Caco-2 (cell line): ENCODE measurements around the gene CTXND1. TPM values are rescaled to one million over a fixed set of nuclear protein-coding genes. Genes with fewer than 3 reads are reported as not detected.
A peak's percentile ranks its signal among the peaks of the same experiment; 100 is the strongest.

ENCODE experiments used
- BruUV-seq: library from RNA; stranded (reverse); fragments of 400-500 nt; replicated peaks from 2 replicates; lab custom pipeline; 2021; lab: Mats Ljungman, UMichigan
- CTCF ChIA-PET: fragments of 300-600 bp; sonication (Branson Sonifier 250); formaldehyde crosslinking; loops from one replicate; lab custom pipeline; 2022; ENCODE audit warnings: antibody characterized with exemption; lab: Charles Lee
- POLR2A ChIA-PET: fragments of 300-600 bp; sonication (Branson Sonifier 250); formaldehyde crosslinking; loops from one replicate; lab custom pipeline; 2022; ENCODE audit warnings: antibody characterized with exemption; lab: Charles Lee
- DNase-seq, 2 experiments: peaks; one replicate each; pipeline versions ENCODE4 v3.0.0 to v3.0.0-alpha.2; 2020 to 2022
- H3K27me3 ChIP-seq: replicated peaks from 2 replicates; pipeline ENCODE4 v1.6.0; 2011; ENCODE audit warnings: low read length; ENCODE audit not compliant: control insufficient read depth, insufficient read depth
- H3K36me3 ChIP-seq: 2 replicates; pipeline ENCODE4 v1.5.1; 2011; ENCODE audit warnings: low read length; ENCODE audit not compliant: control insufficient read depth, insufficient read depth
- H3K4me1 ChIP-seq: fragments of 250-450 bp; sonication (Bioruptor Pico); 2 replicates; pipeline ENCODE4 v1.5.1; 2020; ENCODE audit warnings: mild to moderate bottlenecking
- H3K4me3 ChIP-seq: 2 replicates; pipeline ENCODE4 v1.5.1; 2011; ENCODE audit warnings: low read depth, mild to moderate bottlenecking, control low read depth, low read length
- H3K9me3 ChIP-seq: fragments of 250-450 bp; sonication (Bioruptor Pico); 2 replicates; pipeline ENCODE4 v1.5.1; 2020; ENCODE audit warnings: mild to moderate bottlenecking, moderate library complexity
- H3K27ac Mint-ChIP-seq: one replicate; pipeline ENCODE4 v1.8.0; 2022; ENCODE audit warnings: mixed read lengths; ENCODE audit not compliant: unreplicated experiment
- H3K27me3 Mint-ChIP-seq: one replicate; pipeline ENCODE4 v1.8.0; 2022; ENCODE audit warnings: mixed read lengths; ENCODE audit not compliant: insufficient read depth, unreplicated experiment
- H3K36me3 Mint-ChIP-seq: one replicate; pipeline ENCODE4 v1.8.0; 2022; ENCODE audit warnings: mild to moderate bottlenecking, mixed read lengths; ENCODE audit not compliant: insufficient read depth, unreplicated experiment
- H3K4me1 Mint-ChIP-seq: one replicate; pipeline ENCODE4 v1.8.0; 2022; ENCODE audit warnings: low read depth, mixed read lengths; ENCODE audit not compliant: unreplicated experiment
- H3K4me3 Mint-ChIP-seq: one replicate; pipeline ENCODE4 v1.8.0; 2022; ENCODE audit warnings: mild to moderate bottlenecking, moderate library complexity, mixed read lengths; ENCODE audit not compliant: unreplicated experiment
- H3K9me3 Mint-ChIP-seq: one replicate; pipeline ENCODE4 v1.8.0; 2022; ENCODE audit warnings: mixed read lengths; ENCODE audit not compliant: unreplicated experiment
- CTCF ChIP-seq, 2 experiments: fragments of 200-600 bp in 1 of 2; IDR thresholded peaks; 1 replicate in 1 of 2; 2 replicates in 1 of 2; pipeline versions ENCODE4 v1.5.1 to v1.8.0; 2011 to 2022; ENCODE audit warnings: antibody characterized with exemption in 1 of 2, control low read depth in 1 of 2, inconsistent platforms in 1 of 2, low read depth in 1 of 2, low read length in 1 of 2, mild to moderate bottlenecking in 1 of 2, moderate library complexity in 1 of 2; ENCODE audit not compliant: insufficient read depth in 1 of 2, severe bottlenecking in 1 of 2, unreplicated experiment in 1 of 2
- intact Hi-C: fragments of 100-400 bp; cut with micrococcal nuclease; formaldehyde crosslinking; loops from one replicate; pipeline ENCODE4 v1.10.0; 2022; ENCODE audit not compliant: unreplicated experiment
- total RNA-seq: library from RNA; stranded (reverse); gene quantifications from 2 replicates; pipeline ENCODE4 v1.2.3, GENCODE V29; 2022

CTXND1 gene
- total RNA-seq, 1 experiment from 2014 or later = 0.05 TPM

GRCh38 chr15:80211976-80212375, 40.0 kb downstream of the CTXND1 start:
- Histone ChIP-seq H3K36me3 (no peaks in the 10 kb centered on the region), H3K9me3 (no peaks in the 10 kb centered on the region; the same call in 1 of the 2 replicates), H3K4me1 (peaks cover 19% of the 10 kb centered on the region), H3K4me3 (no peak overlapping the region), H3K27me3 (no peaks in the 10 kb centered on the region)
- no peak for DNase-seq
- CTCF ChIA-PET = interaction anchor here (0.5 kb wide), 1 partner anchor 198 kb away, joined by 3 read pairs; no protein-coding TSS in a partner anchor
- H3K36me3 Mint-ChIP-seq = peaks cover 5% of the 10 kb centered on the region
- no TSS peak for BruUV-seq
- no peak overlapping the region for H3K27ac Mint-ChIP-seq
- peaks cover 14% of the 10 kb centered on the region for H3K9me3 Mint-ChIP-seq
- H3K4me1 Mint-ChIP-seq = peaks cover 10% of the 10 kb centered on the region
- H3K27me3 Mint-ChIP-seq = peaks cover 5% of the 10 kb centered on the region
- intact Hi-C loops = no loop called here
- TF ChIP-seq CTCF (IDR thresholded peaks at IDR 0.05; ENCODE audit: insufficient read depth in 1 of 2, low read depth in 1 of 2, low read length in 1 of 2, severe bottlenecking in 1 of 2, unreplicated experiment in 1 of 2) = no peak
- no peak overlapping the region for H3K4me3 Mint-ChIP-seq
- POLR2A ChIA-PET = no interaction called here

- Histone ChIP-seq H3K4me3 (no peak overlapping the region), H3K36me3 (no peaks in the 10 kb centered on the region), H3K9me3 (no peaks in the 10 kb centered on the region; the same call in 1 of the 2 replicates), H3K4me1 (peaks cover 19% of the 10 kb centered on the region), H3K27me3 (no peaks in the 10 kb centered on the region)
- Mint-ChIP-seq H3K4me3 (no peak overlapping the region), H3K9me3 (peaks cover 14% of the 10 kb centered on the region), H3K4me1 (peaks cover 21% of the 10 kb centered on the region), H3K27ac (no peak overlapping the region), H3K36me3 (peaks cover 5% of the 10 kb centered on the region), H3K27me3 (peaks cover 5% of the 10 kb centered on the region)
- intact Hi-C loops = no loop called here
- ChIA-PET CTCF (no interaction called here), POLR2A (no interaction called here)
- no peak for TF ChIP-seq CTCF (IDR thresholded peaks at IDR 0.05; ENCODE audit: insufficient read depth in 1 of 2, low read depth in 1 of 2, low read length in 1 of 2, severe bottlenecking in 1 of 2, unreplicated experiment in 1 of 2)
- no peak for DNase-seq
- no TSS peak for BruUV-seq
These were observed 41.1 kb downstream of the CTXND1 start for GRCh38 chr15:80210611-80211573.

GRCh38 chr15:80208758-80209734, 43.0 kb downstream of the CTXND1 start:
- Histone ChIP-seq H3K36me3 (no peaks in the 10 kb centered on the region), H3K4me1 (peaks cover 19% of the 10 kb centered on the region), H3K4me3 (no peak overlapping the region), H3K9me3 (no peaks in the 10 kb centered on the region; the same call in 1 of the 2 replicates), H3K27me3 (no peaks in the 10 kb centered on the region)
- no TSS peak for BruUV-seq
- H3K27ac Mint-ChIP-seq = peak overlapping the region; percentile 14
- TF ChIP-seq CTCF (IDR thresholded peaks at IDR 0.05; ENCODE audit: insufficient read depth in 1 of 2, low read depth in 1 of 2, low read length in 1 of 2, severe bottlenecking in 1 of 2, unreplicated experiment in 1 of 2) = no peak
- intact Hi-C loops = no loop called here
- peaks cover 22% of the 10 kb centered on the region for H3K4me1 Mint-ChIP-seq
- CTCF ChIA-PET = no interaction called here
- POLR2A ChIA-PET = no interaction called here
- H3K9me3 Mint-ChIP-seq = peaks cover 14% of the 10 kb centered on the region
- DNase-seq = no peak
- H3K4me3 Mint-ChIP-seq = no peak overlapping the region
- H3K27me3 Mint-ChIP-seq = peaks cover 5% of the 10 kb centered on the region
- peaks cover 5% of the 10 kb centered on the region for H3K36me3 Mint-ChIP-seq
